HG03066 (cell line): ENCODE data around the gene AKR1E2.

Source experiments
- ATAC-seq: cut with Tn5 transposase; IDR thresholded peaks from one replicate; pipeline ENCODE4 v1.9.1; 2021; ENCODE audit warnings: low read depth; ENCODE audit not compliant: unreplicated experiment

The AKR1E2 gene

DNA sequence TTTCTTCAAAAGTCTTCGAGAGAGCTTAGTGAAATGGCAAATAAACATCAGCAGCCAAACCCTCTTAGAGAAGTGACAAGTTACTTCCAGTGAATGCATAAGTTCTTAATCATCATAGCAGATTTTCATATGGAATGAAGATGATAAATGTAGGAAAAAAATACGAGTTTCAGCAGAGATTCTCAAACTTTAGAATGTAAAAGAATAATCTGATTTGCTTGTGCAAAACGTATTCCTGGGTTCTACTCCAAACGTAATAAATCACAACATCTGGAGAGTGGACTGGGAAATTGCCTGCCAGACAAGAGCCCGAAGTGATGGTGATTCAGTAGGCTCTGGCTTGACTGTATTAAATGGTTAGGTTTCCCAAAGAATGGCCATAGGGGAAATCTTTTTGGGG is 62.2 kb downstream of the AKR1E2 start:
- no peak for ATAC-seq

DNA sequence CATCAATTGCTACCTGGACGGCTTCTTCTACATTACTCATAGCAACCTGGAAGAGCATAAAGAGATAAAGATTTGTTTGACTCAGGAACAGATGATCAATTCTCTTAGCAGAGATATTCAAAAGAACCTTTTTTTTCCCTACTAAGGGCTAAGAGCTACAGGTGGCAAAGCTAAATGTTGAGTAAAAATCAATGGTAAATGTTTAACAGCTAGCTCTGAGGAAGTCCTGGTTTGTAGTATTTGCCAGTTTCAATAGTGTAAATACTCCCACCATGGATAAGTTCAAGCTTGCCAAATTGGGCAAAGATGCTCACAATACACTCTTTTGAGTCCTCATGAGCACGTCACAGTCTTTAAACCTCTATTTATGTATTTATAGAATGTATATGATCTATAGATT is 64.0 kb downstream of the AKR1E2 start:
- no peak for ATAC-seq

DNA sequence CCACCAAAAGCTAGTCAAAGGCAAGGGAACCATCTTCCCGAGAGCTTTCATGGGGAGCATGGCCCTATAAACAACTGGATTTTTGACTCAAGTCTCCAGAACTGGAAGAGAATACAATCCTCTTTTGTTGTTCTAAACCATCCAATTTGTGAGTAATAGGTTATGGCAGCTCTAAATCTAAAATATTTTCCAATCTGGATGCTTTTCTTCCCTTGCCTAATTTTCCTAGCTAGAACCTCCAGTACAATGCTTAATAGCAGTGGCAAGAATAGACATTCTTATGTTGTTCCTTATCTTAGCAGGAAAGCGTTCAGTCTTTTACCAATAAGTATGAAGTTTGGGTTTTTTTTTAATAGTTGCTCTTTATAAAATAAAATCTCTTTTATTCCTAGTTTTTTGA is 66.7 kb downstream of the AKR1E2 start:
- no peak for ATAC-seq

DNA sequence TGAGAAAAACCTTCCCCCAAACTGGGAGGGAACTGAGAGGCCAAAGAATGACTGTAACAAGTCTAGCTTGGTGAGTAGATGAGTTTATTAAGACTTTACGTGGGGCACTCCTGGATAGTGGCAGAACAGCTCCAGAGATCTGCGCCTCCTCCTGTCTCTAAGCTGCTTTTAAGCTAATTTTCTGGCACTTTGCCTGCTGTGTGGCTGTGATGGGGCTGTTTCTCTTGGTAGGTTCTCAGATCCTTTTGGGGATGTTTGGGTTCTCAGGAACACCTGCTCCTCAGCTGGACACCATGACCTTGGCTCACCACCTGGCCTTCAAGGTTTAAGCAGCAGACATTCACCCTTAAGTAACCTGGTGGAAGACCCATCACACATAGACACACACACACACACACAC is 68.3 kb downstream of the AKR1E2 start:
- no peak for ATAC-seq
